Measurements from ENCODE around the gene BBS2. TPM values are rescaled to one million over a fixed set of nuclear protein-coding genes. Genes with fewer than 3 reads are reported as not detected.

BBS2 gene
- total RNA-seq, 2 donors from 2014 or later, result 35.3 to 52.6 TPM

- 91 to 92% methylated on average over 4 to 5 of the region's 5 CpGs for WGBS, 2 experiments (ENCODE audit: insufficient coverage in 1 of 2, insufficient read length in 1 of 2)
- no peak for TF ChIP-seq CTCF (conservative IDR thresholded peaks at IDR 0.05)
Measured at GRCh38 chr16:56549744-56550385, 30.0 kb upstream of the BBS2 start.

GRCh38 chr16:56549161-56549560 is 29.3 kb upstream of the BBS2 start:
- Mint-ChIP-seq H3K36me3 (ENCODE audit: low read depth) (no peaks in the 10 kb centered on the region), H3K9me3 (no peaks in the 10 kb centered on the region), H3K4me1 (peaks cover 12% of the 10 kb centered on the region), H3K4me3 (no peak overlapping the region), H3K27me3 (ENCODE audit: insufficient read depth) (peaks cover 2% of the 10 kb centered on the region), H3K27ac (no peak overlapping the region)
- no peak for DNase-seq
- H3K27me3 ChIP-seq (ENCODE audit: control insufficient read depth, insufficient read depth, low read length, poor library complexity, severe bottlenecking), result no peaks in the 10 kb centered on the region
- H3K27ac ChIP-seq (ENCODE audit: low read depth, low read length), result no peak overlapping the region
- no peaks in the 10 kb centered on the region for H3K36me3 ChIP-seq (ENCODE audit: control insufficient read depth, insufficient read depth, low read length)
- TF ChIP-seq CTCF (conservative IDR thresholded peaks at IDR 0.05), result no peak
- no peaks in the 10 kb centered on the region for H3K9me3 ChIP-seq (ENCODE audit: control insufficient read depth, low read length)
- H3K9ac ChIP-seq (ENCODE audit: extremely low read depth, low read length, poor library complexity, severe bottlenecking), result no peak overlapping the region
- H3K4me3 ChIP-seq (ENCODE audit: low read length), result no peak overlapping the region
- H3K4me1 ChIP-seq (ENCODE audit: control insufficient read depth, insufficient read depth, low read length), result no peaks in the 10 kb centered on the region

More at GRCh38 chr16:56549744-56550385, 30.0 kb upstream of the BBS2 start:
- Histone ChIP-seq H3K27ac (ENCODE audit: low read depth, low read length) (no peak overlapping the region), H3K4me3 (ENCODE audit: low read length) (no peak overlapping the region), H3K36me3 (ENCODE audit: control insufficient read depth, insufficient read depth, low read length) (no peaks in the 10 kb centered on the region), H3K9ac (ENCODE audit: extremely low read depth, low read length, poor library complexity, severe bottlenecking) (no peak overlapping the region), H3K27me3 (ENCODE audit: control insufficient read depth, insufficient read depth, low read length, poor library complexity, severe bottlenecking) (no peaks in the 10 kb centered on the region), H3K4me1 (ENCODE audit: control insufficient read depth, insufficient read depth, low read length) (no peaks in the 10 kb centered on the region), H3K9me3 (ENCODE audit: control insufficient read depth, low read length) (no peaks in the 10 kb centered on the region)
- peaks cover 12% of the 10 kb centered on the region for H3K4me1 Mint-ChIP-seq
- no peak overlapping the region for H3K27ac Mint-ChIP-seq
- no peak overlapping the region for H3K4me3 Mint-ChIP-seq
- no peaks in the 10 kb centered on the region for H3K36me3 Mint-ChIP-seq (ENCODE audit: low read depth)
- no peak for DNase-seq
- peaks cover 4% of the 10 kb centered on the region for H3K27me3 Mint-ChIP-seq (ENCODE audit: insufficient read depth)
- no peaks in the 10 kb centered on the region for H3K9me3 Mint-ChIP-seq

GRCh38 chr16:56547949-56548567 is 28.2 kb upstream of the BBS2 start:
- Mint-ChIP-seq H3K9me3 (no peaks in the 10 kb centered on the region), H3K36me3 (ENCODE audit: low read depth) (no peaks in the 10 kb centered on the region), H3K27ac (peak overlapping the region; percentile 56), H3K4me3 (no peak overlapping the region), H3K4me1 (peaks cover 12% of the 10 kb centered on the region), H3K27me3 (ENCODE audit: insufficient read depth) (no peaks in the 10 kb centered on the region)
- WGBS, 2 experiments (ENCODE audit: insufficient coverage in 1 of 2, insufficient read length in 1 of 2), result 52 to 82% methylated on average over 2 to 4 of the region's 4 CpGs
- Histone ChIP-seq H3K4me3 (ENCODE audit: low read length) (no peak overlapping the region), H3K27me3 (ENCODE audit: control insufficient read depth, insufficient read depth, low read length, poor library complexity, severe bottlenecking) (no peaks in the 10 kb centered on the region), H3K4me1 (ENCODE audit: control insufficient read depth, insufficient read depth, low read length) (no peaks in the 10 kb centered on the region), H3K36me3 (ENCODE audit: control insufficient read depth, insufficient read depth, low read length) (no peaks in the 10 kb centered on the region), H3K9me3 (ENCODE audit: control insufficient read depth, low read length) (no peaks in the 10 kb centered on the region), H3K27ac (ENCODE audit: low read depth, low read length) (peak overlapping the region; percentile 96), H3K9ac (ENCODE audit: extremely low read depth, low read length, poor library complexity, severe bottlenecking) (no peak overlapping the region)
- no peak for TF ChIP-seq CTCF (conservative IDR thresholded peaks at IDR 0.05)
- no peak for DNase-seq
